GM12878 (cell line): ENCODE data around the gene TAMALIN. TPM values are rescaled to one million over a fixed set of nuclear protein-coding genes. Genes with fewer than 3 reads are reported as not detected.

Source experiments
- ATAC-seq: fragments of 200-7000 bp; cut with Tn5 transposase; 3 replicates; pipeline ENCODE4 v1.9.1; 2020; ENCODE audit warnings: mild to moderate bottlenecking, moderate library complexity
- BruUV-seq: library from RNA; stranded (reverse); fragments of 400-500 nt; replicated peaks from 2 replicates; lab custom pipeline; 2021; lab: Mats Ljungman, UMichigan
- CTCF ChIA-PET: fragments of 300-600 bp; sonication (Branson Sonifier 250); formaldehyde crosslinking; extraction: SDS; loops from one replicate; lab custom pipeline; 2021; ENCODE audit warnings: inconsistent platforms; lab: Yijun Ruan, JAX
- POLR2A ChIA-PET: fragments of 350-600 bp; formaldehyde crosslinking; extraction: SDS; loops from one replicate; lab custom pipeline; 2021; ENCODE audit warnings: inconsistent platforms; lab: Charles Lee
- RAD21 ChIA-PET: fragments of 300-600 bp; sonication (Branson Sonifier 250); formaldehyde crosslinking; loops from one replicate; lab custom pipeline; 2023; ENCODE audit warnings: antibody characterized with exemption; ENCODE audit not compliant: unreplicated experiment; lab: Charles Lee
- SMC1A ChIA-PET: fragments of 300-600 bp; sonication (Branson Sonifier 250); formaldehyde crosslinking; loops from one replicate; lab custom pipeline; 2023; ENCODE audit not compliant: unreplicated experiment, uncharacterized antibody; lab: Charles Lee
- DNase-seq: peaks from one replicate; pipeline ENCODE4 v3.0.0-alpha.2; 2011; ENCODE audit warnings: low read depth, low spot score
- FAIRE-seq: peaks from 3 replicates; lab custom pipeline; 2011; peaks lifted over from hg19 to GRCh38; lab: Jason Lieb, UNC
- H2AFZ ChIP-seq: 2 replicates; pipeline ENCODE4 v1.6.0; 2011; ENCODE audit warnings: low read depth, low read length, control low read depth; ENCODE audit not compliant: control insufficient read depth
- H3K27ac ChIP-seq: 2 replicates; pipeline ENCODE4 v1.5.1; 2011; ENCODE audit warnings: control low read depth; ENCODE audit not compliant: control insufficient read depth, insufficient read depth
- H3K27me3 ChIP-seq, 2 experiments: replicated peaks in 1 of 2; 2 replicates each; pipeline versions ENCODE4 v1.6.0 to v1.6.1; 2011; ENCODE audit warnings: low read length in 1 of 2; ENCODE audit not compliant: control insufficient read depth in 2 of 2, insufficient read depth in 2 of 2
- H3K36me3 ChIP-seq, 2 experiments: 2 replicates each; pipeline ENCODE4 v1.5.1; 2011; ENCODE audit warnings: low read length in 1 of 2; ENCODE audit not compliant: control insufficient read depth in 2 of 2, insufficient read depth in 2 of 2
- H3K4me1 ChIP-seq: 2 replicates; pipeline ENCODE4 v1.6.1; 2011; ENCODE audit warnings: mild to moderate bottlenecking, low read length, moderate library complexity, mixed read lengths; ENCODE audit not compliant: control insufficient read depth, insufficient read depth
- H3K4me2 ChIP-seq: 2 replicates; pipeline ENCODE4 v1.6.0; 2011; ENCODE audit warnings: control low read depth; ENCODE audit not compliant: control insufficient read depth, insufficient read depth
- H3K4me3 ChIP-seq: fragments of 200-600 bp; sonication (generic); 2 replicates; pipeline ENCODE4 v1.5.1; 2016
- H3K79me2 ChIP-seq: 2 replicates; pipeline ENCODE4 v1.6.0; 2011; ENCODE audit warnings: low read length; ENCODE audit not compliant: control insufficient read depth, insufficient read depth
- H3K9ac ChIP-seq: 2 replicates; pipeline ENCODE4 v1.8.0; 2011; ENCODE audit warnings: low read length, control low read depth, mixed read lengths; ENCODE audit not compliant: control insufficient read depth, insufficient read depth
- H3K9me3 ChIP-seq: replicated peaks from 3 replicates; pipeline ENCODE4 v1.5.1; 2011; ENCODE audit warnings: mild to moderate bottlenecking, low read length; ENCODE audit not compliant: control insufficient read depth, insufficient read depth
- H4K20me1 ChIP-seq: 2 replicates; pipeline ENCODE4 v1.6.0; 2011; ENCODE audit not compliant: control insufficient read depth, insufficient read depth
- BHLHE40 ChIP-seq, 2 experiments: fragments of 450-650 bp in 1 of 2; IDR thresholded peaks; 2 replicates each; pipeline ENCODE4 v1.6.1; 2011 to 2017; ENCODE audit warnings: low read depth in 2 of 2, borderline replicate concordance in 1 of 2, improper control_type of control experiment in 1 of 2, low read length in 1 of 2, mild to moderate bottlenecking in 1 of 2
- BMI1 ChIP-seq: fragments of 450-650 bp; IDR thresholded peaks from 2 replicates; pipeline ENCODE4 v1.6.1; 2016; ENCODE audit warnings: mild to moderate bottlenecking, moderate library complexity, borderline replicate concordance
- CREB1 ChIP-seq: IDR thresholded peaks from 2 replicates; pipeline ENCODE4 v1.6.1; 2012; ENCODE audit warnings: low read depth, mild to moderate bottlenecking, inconsistent platforms
- ETV6 ChIP-seq, 2 experiments: fragments of 450-650 bp in 1 of 2; IDR thresholded peaks in 1 of 2; conservative IDR thresholded peaks in 1 of 2; 2 replicates each; pipeline ENCODE4 v1.6.1; 2014; ENCODE audit warnings: antibody characterized with exemption in 1 of 2, borderline replicate concordance in 1 of 2, low read depth in 1 of 2, mild to moderate bottlenecking in 1 of 2, moderate library complexity in 1 of 2
- FOXK2 ChIP-seq: fragments of 450-650 bp; IDR thresholded peaks from 2 replicates; pipeline ENCODE4 v1.6.1; 2017; ENCODE audit warnings: mild to moderate bottlenecking, moderate library complexity
- HDAC2 ChIP-seq: fragments of 200-600 bp; sonication (generic); IDR thresholded peaks from 2 replicates; pipeline ENCODE4 v1.6.1; 2017
- IKZF1 ChIP-seq: fragments of 450-650 bp; conservative IDR thresholded peaks from 2 replicates; pipeline ENCODE4 v1.6.1; 2017; ENCODE audit warnings: antibody characterized with exemption, mild to moderate bottlenecking
- IKZF2 ChIP-seq, 2 experiments: fragments of 450-650 bp; IDR thresholded peaks; 2 replicates each; pipeline ENCODE4 v1.6.1; 2017; ENCODE audit warnings: mild to moderate bottlenecking in 2 of 2, moderate library complexity in 2 of 2
- PAX5 ChIP-seq: IDR thresholded peaks from 2 replicates; pipeline ENCODE4 v1.6.1; 2011; ENCODE audit warnings: low read depth, low read length, borderline replicate concordance
- POU2F2 ChIP-seq: IDR thresholded peaks from 3 replicates; pipeline ENCODE4 v1.6.1; 2011; ENCODE audit warnings: low read depth, mild to moderate bottlenecking, low read length, borderline replicate concordance
- SMAD5 ChIP-seq: IDR thresholded peaks from 2 replicates; pipeline ENCODE4 v1.6.1; 2016; ENCODE audit warnings: antibody characterized with exemption, low read depth
- TARDBP ChIP-seq: IDR thresholded peaks from 2 replicates; pipeline ENCODE4 v1.6.1; 2016; ENCODE audit warnings: borderline replicate concordance
- WGBS: methylation state at CpG from one replicate; pipeline ENCODE4 v1.1.6; 2016; ENCODE audit warnings: low lambda C conversion rate; ENCODE audit not compliant: insufficient replicate concordance, insufficient coverage; ENCODE audit errors: missing lambda C conversion rate; 5-methylcytosine and 5-hydroxymethylcytosine counted together
- in situ Hi-C: fragments of 300-500 bp; cut with MboI; formaldehyde crosslinking; loops from 9 replicates; pipeline ENCODE4 v1.14.3; 2018; ENCODE audit warnings: mixed read lengths
- intact Hi-C: fragments of 100-400 bp; cut with micrococcal nuclease; formaldehyde crosslinking; loops from one replicate; pipeline ENCODE4 v1.14.2; 2022; ENCODE audit not compliant: unreplicated experiment
- polyA plus RNA-seq, 11 experiments: library from polyadenylated mRNA; depleted of rRNA in 4 of 11; unstranded in 6 of 11; stranded (reverse) in 5 of 11; fragments of >200 nt; fragmentation: Nextera tagmentation in 4 of 11; fragmentation: Illumina TruSeq in 1 of 11; extraction: Ambion mirVana in 4 of 11; extraction: Trizol in 1 of 11; gene quantifications; 1 replicate in 1 of 11; 2 replicates in 10 of 11; pipeline versions ENCODE4 v1.2.1 to v1.2.3, GENCODE V29; 2011 to 2016; ENCODE audit warnings: inconsistent platforms in 2 of 11, missing spikeins in 2 of 11, low read depth in 1 of 11
- total RNA-seq, 4 experiments: library from RNA; depleted of rRNA in 3 of 4; stranded (reverse); fragments of >200 nt in 3 of 4; fragmentation: Illumina TruSeq in 1 of 4; extraction: Trizol in 1 of 4; gene quantifications; 2 replicates each; pipeline versions ENCODE4 v1.2.1 to v1.2.3, GENCODE V29; 2013 to 2021
- TF ChIP-seq, protein P1 (sequence below): fragments of 450-650 bp; IDR thresholded peaks from 2 replicates; pipeline ENCODE4 v1.6.1; 2017; ENCODE audit warnings: mild to moderate bottlenecking, moderate library complexity
- TF ChIP-seq, protein P2 (sequence below): IDR thresholded peaks from 2 replicates; pipeline ENCODE4 v1.6.1; 2012; ENCODE audit warnings: low read depth, low read length, improper control_type of control experiment

The TAMALIN gene
- total and polyA plus RNA-seq, 10 of the 15 experiments (the other 5 are each of a cell fraction or from before 2014, with no cell fraction given): 0.09 to 0.58 (median 0.19) TPM; not detected in 4

DNA sequence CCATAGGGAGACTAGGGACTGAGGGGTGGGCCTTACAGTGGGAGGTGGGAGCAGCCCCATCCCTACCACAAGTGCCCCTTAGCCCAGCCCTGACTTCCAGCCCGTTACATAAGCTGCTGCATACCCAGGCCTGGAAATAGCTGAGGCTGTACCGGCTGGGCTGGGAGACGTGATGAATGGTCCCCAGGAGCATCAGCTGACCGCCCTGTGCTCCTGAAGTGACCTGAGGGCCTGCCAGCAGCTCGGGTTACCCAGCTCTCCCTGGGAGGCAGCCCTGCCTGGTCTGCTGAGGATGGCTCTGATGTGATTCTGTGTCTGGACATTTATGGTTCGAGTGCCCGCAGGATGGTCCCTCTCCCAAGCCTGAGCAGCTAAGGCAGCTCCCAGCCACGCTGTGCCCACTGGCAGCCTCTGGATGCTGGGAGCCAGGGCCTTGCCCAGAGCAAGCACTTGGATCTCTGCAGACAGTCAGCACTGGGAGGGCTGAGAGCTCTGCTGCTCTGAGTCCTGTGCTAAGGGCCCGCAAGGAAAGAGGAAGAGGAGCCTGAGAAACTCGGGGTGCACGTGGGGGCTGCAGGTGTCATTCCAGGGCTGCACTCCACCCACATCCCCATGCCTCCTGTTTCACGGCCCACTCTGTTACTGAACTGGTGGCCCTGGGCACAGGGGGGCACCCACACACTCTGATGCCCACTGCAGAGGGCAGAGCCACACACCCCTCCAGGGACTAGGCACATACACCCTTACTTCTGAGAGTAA is 20.5 kb downstream of the TAMALIN start:
- ChIA-PET POLR2A (interaction anchor here (0.6 to 2.9 kb wide), 7 partner anchors 22 to 96 kb away, joined by 3 to 12 read pairs (median 3); partner anchors contain the start of gene ATG101), SMC1A (interaction anchor here (0.8 to 13.7 kb wide), 13 partner anchors 9 to 94 kb away, joined by 3 to 322 read pairs (median 21); partner anchors contain the start of gene NR4A1), RAD21 (interaction anchor here (0.5 to 9.0 kb wide), 9 partner anchors 21 to 96 kb away, joined by 3 to 151 read pairs (median 86); partner anchors contain the start of genes ATG101 and TAMALIN), CTCF (interaction anchor here (1.0 to 15.6 kb wide), 14 partner anchors 13 to 217 kb away, joined by 3 to 622 read pairs (median 54); partner anchors contain the start of genes ATG101, NR4A1, SMIM41 and TAMALIN)
- Histone ChIP-seq H3K4me1 (peaks cover 15% of the 10 kb centered on the region), H3K9ac (no peak overlapping the region), H3K27me3 (peaks cover 0 to 6% of the 10 kb centered on the region in 2 experiments; a peak in 1 of 4 replicates), H3K79me2 (no peaks in the 10 kb centered on the region), H3K27ac (no peak overlapping the region), H3K9me3 (no peaks in the 10 kb centered on the region), H3K4me2 (no peak overlapping the region), H3K4me3 (no peak overlapping the region), H4K20me1 (no peaks in the 10 kb centered on the region), H2AFZ (no peak overlapping the region), H3K36me3 (no peaks in the 10 kb centered on the region)
- DNase-seq (no peak), ATAC-seq (no peak), FAIRE-seq (no peak)
- no TSS peak for BruUV-seq
- in situ Hi-C loops: loop anchor here (5.0 kb wide), 2 partner anchors 55 to 95 kb away; no protein-coding TSS in a partner anchor
- intact Hi-C loops: no loop called here
- 32% methylated on average over 12 of the region's 12 CpGs for WGBS
- TF ChIP-seq BHLHE40 (IDR thresholded peaks at IDR 0.05; ENCODE audit: borderline replicate concordance in 1 of 2, low read depth in 2 of 2, low read length in 1 of 2) (peak in 1 of 2 experiments; percentile 63; a peak in 2 of 4 replicates), IKZF1 (0 out of 2 replicates have a peak, but pooled peaks have one; percentile 27), POU2F2 (no peak), SMAD5 (no peak), CREB1 (no peak), BMI1 (no peak), HDAC2 (no peak), FOXK2 (no peak), PAX5 (no peak), ETV6 (conservative IDR thresholded peaks at IDR 0.05 in 1 of 2, IDR thresholded peaks at IDR 0.05 in 1 of 2; ENCODE audit: borderline replicate concordance in 1 of 2, low read depth in 1 of 2) (no peak), IKZF2 (IDR thresholded peaks at IDR 0.05) (0 out of 4 replicates have a peak, but pooled peaks of 1 of the 2 experiments have one; percentile 14), TARDBP (no peak)
- TF ChIP-seq, protein P1, sequence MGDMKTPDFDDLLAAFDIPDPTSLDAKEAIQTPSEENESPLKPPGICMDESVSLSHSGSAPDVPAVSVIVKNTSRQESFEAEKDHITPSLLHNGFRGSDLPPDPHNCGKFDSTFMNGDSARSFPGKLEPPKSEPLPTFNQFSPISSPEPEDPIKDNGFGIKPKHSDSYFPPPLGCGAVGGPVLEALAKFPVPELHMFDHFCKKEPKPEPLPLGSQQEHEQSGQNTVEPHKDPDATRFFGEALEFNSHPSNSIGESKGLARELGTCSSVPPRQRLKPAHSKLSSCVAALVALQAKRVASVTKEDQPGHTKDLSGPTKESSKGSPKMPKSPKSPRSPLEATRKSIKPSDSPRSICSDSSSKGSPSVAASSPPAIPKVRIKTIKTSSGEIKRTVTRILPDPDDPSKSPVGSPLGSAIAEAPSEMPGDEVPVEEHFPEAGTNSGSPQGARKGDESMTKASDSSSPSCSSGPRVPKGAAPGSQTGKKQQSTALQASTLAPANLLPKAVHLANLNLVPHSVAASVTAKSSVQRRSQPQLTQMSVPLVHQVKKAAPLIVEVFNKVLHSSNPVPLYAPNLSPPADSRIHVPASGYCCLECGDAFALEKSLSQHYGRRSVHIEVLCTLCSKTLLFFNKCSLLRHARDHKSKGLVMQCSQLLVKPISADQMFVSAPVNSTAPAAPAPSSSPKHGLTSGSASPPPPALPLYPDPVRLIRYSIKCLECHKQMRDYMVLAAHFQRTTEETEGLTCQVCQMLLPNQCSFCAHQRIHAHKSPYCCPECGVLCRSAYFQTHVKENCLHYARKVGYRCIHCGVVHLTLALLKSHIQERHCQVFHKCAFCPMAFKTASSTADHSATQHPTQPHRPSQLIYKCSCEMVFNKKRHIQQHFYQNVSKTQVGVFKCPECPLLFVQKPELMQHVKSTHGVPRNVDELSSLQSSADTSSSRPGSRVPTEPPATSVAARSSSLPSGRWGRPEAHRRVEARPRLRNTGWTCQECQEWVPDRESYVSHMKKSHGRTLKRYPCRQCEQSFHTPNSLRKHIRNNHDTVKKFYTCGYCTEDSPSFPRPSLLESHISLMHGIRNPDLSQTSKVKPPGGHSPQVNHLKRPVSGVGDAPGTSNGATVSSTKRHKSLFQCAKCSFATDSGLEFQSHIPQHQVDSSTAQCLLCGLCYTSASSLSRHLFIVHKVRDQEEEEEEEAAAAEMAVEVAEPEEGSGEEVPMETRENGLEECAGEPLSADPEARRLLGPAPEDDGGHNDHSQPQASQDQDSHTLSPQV: no peak
- TF ChIP-seq, protein P2, sequence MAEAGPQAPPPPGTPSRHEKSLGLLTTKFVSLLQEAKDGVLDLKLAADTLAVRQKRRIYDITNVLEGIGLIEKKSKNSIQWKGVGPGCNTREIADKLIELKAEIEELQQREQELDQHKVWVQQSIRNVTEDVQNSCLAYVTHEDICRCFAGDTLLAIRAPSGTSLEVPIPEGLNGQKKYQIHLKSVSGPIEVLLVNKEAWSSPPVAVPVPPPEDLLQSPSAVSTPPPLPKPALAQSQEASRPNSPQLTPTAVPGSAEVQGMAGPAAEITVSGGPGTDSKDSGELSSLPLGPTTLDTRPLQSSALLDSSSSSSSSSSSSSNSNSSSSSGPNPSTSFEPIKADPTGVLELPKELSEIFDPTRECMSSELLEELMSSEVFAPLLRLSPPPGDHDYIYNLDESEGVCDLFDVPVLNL: no peak
